Retinal pigment epithelial cell (primary cell): Measurements from ENCODE around the gene NFE2.

Experiments used
- DNase-seq: peaks from one replicate; pipeline ENCODE4 v3.0.0-alpha.2; 2010; ENCODE audit warnings: low read depth
- H3K4me3 ChIP-seq: 2 replicates; pipeline ENCODE4 v1.5.1; 2011; ENCODE audit warnings: mild to moderate bottlenecking, low read length, control low read depth, moderate library complexity
- CTCF ChIP-seq: conservative IDR thresholded peaks from 2 replicates; pipeline ENCODE4 v1.5.1; 2011; ENCODE audit warnings: low read depth, low read length, control low read depth, inconsistent platforms

The NFE2 gene

GRCh38 chr12:54304187-54304810 is 3.5 kb upstream of the NFE2 start:
- H3K4me3 ChIP-seq = no peak overlapping the region
- DNase-seq = no peak
- TF ChIP-seq CTCF = no peak

- TF ChIP-seq CTCF = no peak
- H3K4me3 ChIP-seq = no peak overlapping the region
- no peak for DNase-seq
These were observed 2.8 kb upstream of the NFE2 start for GRCh38 chr12:54303640-54304039.

- no peak overlapping the region for H3K4me3 ChIP-seq
- DNase-seq = no peak
- TF ChIP-seq CTCF = no peak
These were observed 723 bp upstream of the NFE2 start for GRCh38 chr12:54301428-54302048.

- no peak for TF ChIP-seq CTCF
- no peak for DNase-seq
- peak overlapping the region; percentile 38 for H3K4me3 ChIP-seq
These were observed 537 bp downstream of the NFE2 start for GRCh38 chr12:54300225-54300731.

- DNase-seq = no peak
- TF ChIP-seq CTCF = no peak
- H3K4me3 ChIP-seq = no peak overlapping the region
These were observed 1.1 kb downstream of the NFE2 start for GRCh38 chr12:54299515-54300224.

GRCh38 chr12:54298904-54299303 is 1.9 kb downstream of the NFE2 start:
- no peak overlapping the region for H3K4me3 ChIP-seq
- TF ChIP-seq CTCF = no peak
- no peak for DNase-seq
